Breast epithelium (tissue), 3 donors: ENCODE measurements around the gene MBD5.

ENCODE experiments used
- CTCF ChIP-seq, 3 donors: fragments of 450-650 bp; IDR thresholded peaks; one replicate each; pipeline ENCODE4 v1.5.1; 2016 to 2017; ENCODE audit warnings: antibody characterized with exemption in 3 of 3, mild to moderate bottlenecking in 3 of 3, moderate library complexity in 3 of 3
- POLR2A ChIP-seq: fragments of 450-650 bp; IDR thresholded peaks from one replicate; pipeline ENCODE4 v1.6.1; 2016; ENCODE audit warnings: antibody characterized with exemption, mild to moderate bottlenecking, moderate library complexity
- POLR2AphosphoS5 ChIP-seq, 3 donors: sonication (generic); formaldehyde crosslinking; IDR thresholded peaks; one replicate each; pipeline ENCODE4 v1.6.1; 2017; ENCODE audit warnings: antibody characterized with exemption in 3 of 3

GRCh38 chr2:148194882-148195281 lies 174.0 kb downstream of the MBD5 start:
- TF ChIP-seq POLR2A (no peak), CTCF (IDR thresholded peaks at IDR 0.05) (no peak), POLR2AphosphoS5 (IDR thresholded peaks at IDR 0.05) (no peak)
